NCI-H2171 (cell line): Measurements from ENCODE around the gene OR5V1.
"Not testable (repeated sequence)": the region's sequence is repeated elsewhere in the genome, so short reads cannot be mapped to it uniquely, and the experiment has no call there.

Experiments
- DNase-seq: peaks from one replicate; lab custom pipeline; 2025; lab: John Stamatoyannopoulos, UW

OR5V1 gene

GRCh38 chr6:29368765-29369164 is at the start of gene OR5V1:
TSS of gene OR5V1 (minus strand) at chr6:29368865. CDS start at chr6:29356195, 12,670 bp downstream.
- DNase-seq = no peak

GRCh38 chr6:29414588-29414987 is 45.9 kb upstream of the OR5V1 start, which contains the start of gene OR12D1:
TSS of gene OR12D1 (plus strand) at chr6:29414928.
- no peak for DNase-seq

DNA sequence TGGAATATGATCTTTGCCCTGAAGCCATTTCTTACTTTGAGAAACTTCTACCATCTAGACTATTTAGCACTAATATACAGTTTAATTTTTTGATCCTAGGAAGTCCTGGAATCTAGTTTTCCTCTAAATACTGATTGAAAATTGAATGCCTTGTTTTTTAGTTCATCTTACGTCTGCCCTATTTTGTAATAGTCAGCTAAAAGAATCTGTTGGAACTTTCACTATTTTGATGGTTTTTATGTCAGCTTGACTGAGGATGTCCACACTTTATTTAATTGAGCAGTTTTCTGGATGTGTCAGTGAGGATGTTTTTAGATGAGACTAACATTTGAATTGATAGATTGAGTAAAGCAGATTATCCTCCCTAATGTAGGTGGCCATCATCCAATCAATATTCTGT is 35.1 kb upstream of the OR5V1 start:
- no peak for DNase-seq

- no peak for DNase-seq
Measured at GRCh38 chr6:29399525-29399924, 30.9 kb upstream of the OR5V1 start.

DNA sequence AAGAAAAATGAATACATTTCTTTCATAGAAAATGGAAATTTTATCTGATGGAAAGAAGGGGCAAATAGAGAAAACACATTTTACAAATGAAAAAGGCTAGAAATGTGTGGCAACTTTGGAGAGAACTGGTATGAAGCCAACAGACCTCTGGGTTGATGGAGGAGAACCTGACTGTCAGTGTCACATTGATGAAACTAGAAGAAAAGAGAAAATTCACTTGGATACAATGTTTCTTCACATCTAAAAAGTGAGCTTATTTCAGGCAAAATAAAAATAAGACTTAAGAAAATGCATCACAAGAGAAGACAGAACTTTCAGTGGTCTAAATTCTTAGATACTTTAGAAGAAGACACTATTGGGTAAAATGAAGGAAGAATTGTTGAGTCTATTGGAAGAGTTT is 26.7 kb upstream of the OR5V1 start, which contains the start of gene OR12D2:
TSS of gene OR12D2 (plus strand) at position 301 of the 400 bp plus-strand sequence. CDS start 1,069 bp downstream, outside the sequence.
- DNase-seq = no peak

DNA sequence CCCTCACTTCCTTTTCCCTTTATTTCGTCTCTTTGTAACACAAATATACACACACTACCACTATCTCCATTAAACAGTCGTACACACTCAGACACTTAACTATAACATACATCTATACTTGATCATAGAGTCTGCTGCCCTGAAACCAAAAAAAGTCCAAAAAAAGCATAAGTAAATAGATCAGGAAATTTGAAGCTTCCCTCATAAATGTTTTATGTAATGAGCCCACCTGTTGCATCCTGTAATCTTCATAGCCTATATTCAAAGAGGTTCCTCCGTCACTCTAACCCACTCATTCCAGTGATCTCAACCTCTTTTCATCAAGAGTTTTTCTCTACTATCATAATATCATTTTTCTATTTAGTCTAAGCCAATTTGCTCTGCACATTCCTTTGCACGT is 19.9 kb upstream of the OR5V1 start:
- DNase-seq = no peak

DNA sequence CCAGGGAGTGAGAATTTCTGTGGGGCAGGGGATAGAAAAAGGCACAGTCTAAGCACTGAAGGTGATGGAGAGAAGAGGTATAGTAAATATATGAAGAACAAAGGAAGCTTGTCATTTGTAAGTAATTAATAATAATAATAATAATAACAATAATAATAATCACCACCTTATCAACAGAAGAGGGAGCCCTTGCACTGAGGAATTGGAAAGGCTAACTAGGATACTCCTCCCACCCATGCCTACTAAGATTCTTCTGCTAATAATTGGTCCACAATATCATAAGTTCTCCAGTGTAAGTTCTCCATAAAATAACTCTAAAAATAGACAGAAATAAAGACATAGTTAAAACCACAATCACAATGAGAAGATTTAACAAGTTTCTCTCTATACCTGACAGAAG is 7.3 kb upstream of the OR5V1 start:
- DNase-seq = no peak

GRCh38 chr6:29375191-29375590 is 6.5 kb upstream of the OR5V1 start, which contains the start of gene OR12D3:
TSS of gene OR12D3 (minus strand) at chr6:29375291. CDS start at chr6:29375287, 4 bp downstream.
- no peak for DNase-seq

DNA sequence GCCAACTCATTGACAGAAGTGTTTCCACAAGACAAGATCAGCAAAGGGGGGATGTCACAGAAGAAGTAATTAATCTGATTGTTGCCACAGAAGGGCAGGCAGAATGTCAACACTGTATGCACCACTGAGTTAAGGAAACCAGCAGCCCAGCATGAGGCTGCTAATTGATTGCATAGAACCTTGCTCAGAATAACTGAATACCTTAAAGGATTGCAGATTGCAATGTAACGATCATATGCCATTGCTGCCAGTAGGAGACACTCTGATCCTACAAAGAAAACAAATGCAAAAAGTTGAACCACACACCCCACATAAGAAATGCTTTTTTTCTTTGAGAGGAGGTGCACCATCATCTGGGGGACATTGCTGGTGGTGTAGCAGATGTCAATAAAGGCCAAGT is 13.1 kb downstream of the OR5V1 start:
- DNase-seq = no peak

DNA sequence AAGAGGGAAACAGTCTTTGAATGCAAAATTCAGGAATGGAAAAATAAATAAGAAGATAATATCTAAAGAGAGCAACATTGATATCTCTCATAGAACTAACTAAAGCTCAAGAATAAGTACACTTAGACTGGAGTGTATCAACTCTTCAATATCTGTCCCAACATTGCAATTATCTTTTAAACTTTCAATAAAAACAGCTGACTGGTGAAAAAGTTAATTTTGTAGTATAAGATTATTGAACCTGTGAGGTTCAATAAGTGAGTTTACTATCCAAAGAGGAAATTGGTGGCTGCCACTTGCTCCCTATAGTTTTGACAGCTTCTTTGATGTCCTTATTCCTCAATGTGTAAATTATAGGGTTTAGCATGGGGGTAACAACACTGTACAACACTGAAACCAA is 13.7 kb downstream of the OR5V1 start:
- DNase-seq = no peak

DNA sequence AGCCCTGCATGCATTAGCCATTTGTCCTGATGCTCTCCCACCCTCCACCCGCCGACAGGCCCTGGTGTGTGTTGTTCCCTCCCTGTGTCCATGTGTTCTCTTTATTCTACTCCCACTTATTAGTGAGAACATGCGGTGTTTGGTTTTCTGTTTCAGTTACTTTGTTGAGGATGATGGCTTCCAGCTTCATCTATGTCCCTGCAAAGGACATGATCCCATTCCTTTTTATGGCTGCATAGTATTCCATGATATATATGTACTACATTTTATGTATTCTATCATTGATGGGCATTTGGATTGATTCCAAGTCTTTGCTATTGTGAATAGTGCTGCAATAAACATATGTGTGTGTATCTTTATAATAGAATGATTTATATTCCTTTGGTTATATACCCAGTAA is 19.3 kb downstream of the OR5V1 start:
- DNase-seq = not testable (repeated sequence)

- no peak for DNase-seq
Measured at GRCh38 chr6:29345380-29345779, 23.3 kb downstream of the OR5V1 start.

- no peak for DNase-seq
Measured at GRCh38 chr6:29336269-29336668, 32.4 kb downstream of the OR5V1 start.

DNA sequence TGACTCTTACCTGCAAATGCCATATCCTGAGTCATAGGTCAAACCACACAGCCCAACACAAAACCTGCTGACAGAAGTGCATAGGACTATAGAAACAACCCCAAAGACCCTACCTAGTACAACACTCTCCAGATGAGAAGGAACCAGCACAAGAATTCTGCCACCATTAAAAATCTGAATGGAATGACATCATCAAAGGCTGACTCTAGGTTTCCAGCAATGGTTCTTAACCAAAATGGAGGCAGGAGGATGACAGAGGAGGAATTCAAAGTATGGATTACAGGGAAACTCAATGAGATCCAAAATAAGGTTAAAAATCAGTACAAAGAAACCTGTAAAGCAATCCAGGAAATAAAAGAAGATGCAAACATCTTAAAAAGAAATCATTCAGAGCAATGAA is 36.0 kb downstream of the OR5V1 start:
- DNase-seq = no peak

DNA sequence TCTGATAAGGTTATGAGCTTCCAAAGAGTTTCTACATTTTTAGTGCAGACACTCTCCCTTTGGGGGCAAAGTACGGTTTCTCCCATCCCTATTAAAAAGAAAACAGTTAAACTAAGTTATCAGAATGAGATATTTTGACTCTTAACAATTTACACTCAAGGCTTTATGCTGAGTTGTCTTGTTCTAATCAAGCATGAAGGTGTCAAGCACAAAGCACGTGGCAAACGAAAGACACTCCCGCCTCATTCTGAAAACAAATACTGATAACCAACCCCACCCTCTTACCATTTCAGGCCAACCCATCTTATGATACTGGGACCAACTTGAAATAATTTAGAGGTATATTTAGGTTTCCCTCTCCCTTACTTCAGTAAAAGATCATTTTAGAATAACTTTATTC is 42.9 kb downstream of the OR5V1 start:
- no peak for DNase-seq

DNA sequence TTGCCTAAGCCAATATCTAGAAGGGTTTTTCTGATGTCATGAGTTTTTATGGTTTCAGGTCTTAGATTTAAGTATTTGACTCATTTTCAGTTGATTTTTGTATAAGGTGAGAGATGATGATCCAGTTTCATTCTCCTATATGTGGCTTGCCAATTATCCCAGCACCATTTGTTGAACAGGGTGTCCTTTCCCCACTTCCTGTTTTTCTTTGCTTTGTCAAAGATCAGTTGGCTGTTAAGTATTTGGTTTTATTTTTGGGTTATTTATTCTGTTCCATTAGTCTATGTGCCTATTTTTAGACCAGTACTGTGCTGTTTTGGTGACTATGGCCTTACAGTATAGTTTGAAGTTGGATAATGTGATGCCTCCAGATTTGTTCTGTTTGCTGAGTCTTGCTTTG is 45.3 kb downstream of the OR5V1 start:
- not testable (repeated sequence) for DNase-seq

GRCh38 chr6:29319931-29320330 is 48.7 kb downstream of the OR5V1 start:
- no peak for DNase-seq
